NCI-H526 treated with DMSO at 0.1 percent for 48 hours (cell line): ENCODE measurements around the gene ACOT9.
A peak's percentile ranks its signal among the peaks of the same experiment; 100 is the strongest.
"Not testable (repeated sequence)": the region's sequence is repeated elsewhere in the genome, so short reads cannot be mapped to it uniquely, and the experiment has no call there.

Experiments used
- DNase-seq: peaks from one replicate; lab custom pipeline; 2025; lab: John Stamatoyannopoulos, UW

ACOT9 gene

GRCh38 chrX:23742697-23743622, at the start of gene ACOT9:
TSS of gene ACOT9 (minus strand) at chrX:23743276. CDS start at chrX:23743144, 132 bp downstream.
- peak; percentile 85 for DNase-seq

- DNase-seq: no peak
These were observed 47.0 kb upstream of the ACOT9 start for GRCh38 chrX:23790155-23790497.

- no peak for DNase-seq
These were observed 46.5 kb upstream of the ACOT9 start for GRCh38 chrX:23789386-23790154.

GRCh38 chrX:23788946-23789345, 45.9 kb upstream of the ACOT9 start:
- DNase-seq: no peak

- no peak for DNase-seq
These were observed 45.4 kb upstream of the ACOT9 start for GRCh38 chrX:23788521-23788920.

GRCh38 chrX:23787745-23788118, 44.7 kb upstream of the ACOT9 start:
- no peak for DNase-seq

- no peak for DNase-seq
These were observed 43.3 kb upstream of the ACOT9 start for GRCh38 chrX:23786268-23786815.

- DNase-seq: no peak
These were observed 42.5 kb upstream of the ACOT9 start for GRCh38 chrX:23785580-23785979.

GRCh38 chrX:23784470-23785331, 41.6 kb upstream of the ACOT9 start:
- DNase-seq: no peak

GRCh38 chrX:23783589-23784469, 40.8 kb upstream of the ACOT9 start:
- no peak for DNase-seq

- peak; percentile 91 for DNase-seq
These were observed 40.0 kb upstream of the ACOT9 start, which contains the start of gene SAT1 for GRCh38 chrX:23782863-23783588. TSS of gene SAT1 (plus strand) at chrX:23783173. CDS start at chrX:23783352, 179 bp downstream.

GRCh38 chrX:23782455-23782854, 39.4 kb upstream of the ACOT9 start:
- no peak for DNase-seq

GRCh38 chrX:23779025-23779424, 35.9 kb upstream of the ACOT9 start:
- DNase-seq: no peak

- DNase-seq: no peak
These were observed 33.3 kb upstream of the ACOT9 start for GRCh38 chrX:23776363-23776762.

GRCh38 chrX:23773601-23774175, 30.6 kb upstream of the ACOT9 start:
- no peak for DNase-seq

- DNase-seq: not testable (repeated sequence)
These were observed 28.0 kb upstream of the ACOT9 start for GRCh38 chrX:23771086-23771485.

- no peak for DNase-seq
These were observed 27.1 kb upstream of the ACOT9 start for GRCh38 chrX:23770142-23770541.

GRCh38 chrX:23766650-23767551, 23.8 kb upstream of the ACOT9 start:
- DNase-seq: no peak

GRCh38 chrX:23765868-23766267, 22.8 kb upstream of the ACOT9 start:
- no peak for DNase-seq
